ENCODE data around the gene PNPLA7.

Gene PNPLA7

GRCh38 chr9:137429974-137430722 lies 120.1 kb downstream of the PNPLA7 start:
- Mint-ChIP-seq H3K27ac (no peak overlapping the region), H3K36me3 (no peaks in the 10 kb centered on the region), H3K27me3 (no peaks in the 10 kb centered on the region), H3K4me1 (no peaks in the 10 kb centered on the region), H3K9me3 (no peaks in the 10 kb centered on the region), H3K4me3 (no peak overlapping the region)

DNA sequence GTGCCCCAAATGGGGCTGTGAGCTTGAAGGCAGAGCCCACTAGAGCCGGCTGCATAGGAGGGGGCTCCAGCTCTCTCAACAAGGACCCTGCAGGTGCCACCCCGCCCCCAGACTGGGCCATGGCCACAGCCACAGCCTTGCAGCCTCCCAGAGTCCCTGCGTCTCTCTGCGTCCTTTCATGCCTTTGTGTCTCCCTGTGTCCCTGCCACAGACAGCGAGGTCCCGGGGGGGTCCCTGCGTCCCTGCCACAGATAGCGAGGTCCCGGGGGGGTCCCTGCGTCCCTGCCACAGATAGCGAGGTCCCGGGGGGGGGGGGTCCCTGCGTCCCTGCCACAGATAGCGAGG lies 120.7 kb downstream of the PNPLA7 start:
- no peaks in the 10 kb centered on the region for H3K27me3 Mint-ChIP-seq
- H3K4me3 Mint-ChIP-seq = no peak overlapping the region
- no peaks in the 10 kb centered on the region for H3K36me3 Mint-ChIP-seq
- H3K27ac Mint-ChIP-seq = no peak overlapping the region
- no peaks in the 10 kb centered on the region for H3K9me3 Mint-ChIP-seq
- H3K4me1 Mint-ChIP-seq = peaks cover 1% of the 10 kb centered on the region

GRCh38 chr9:137428841-137429545 lies 121.2 kb downstream of the PNPLA7 start:
- H3K4me1 Mint-ChIP-seq = peaks cover 5% of the 10 kb centered on the region
- no peaks in the 10 kb centered on the region for H3K27me3 Mint-ChIP-seq
- no peak overlapping the region for H3K27ac Mint-ChIP-seq
- H3K9me3 Mint-ChIP-seq = no peaks in the 10 kb centered on the region
- H3K36me3 Mint-ChIP-seq = no peaks in the 10 kb centered on the region
- no peak overlapping the region for H3K4me3 Mint-ChIP-seq

DNA sequence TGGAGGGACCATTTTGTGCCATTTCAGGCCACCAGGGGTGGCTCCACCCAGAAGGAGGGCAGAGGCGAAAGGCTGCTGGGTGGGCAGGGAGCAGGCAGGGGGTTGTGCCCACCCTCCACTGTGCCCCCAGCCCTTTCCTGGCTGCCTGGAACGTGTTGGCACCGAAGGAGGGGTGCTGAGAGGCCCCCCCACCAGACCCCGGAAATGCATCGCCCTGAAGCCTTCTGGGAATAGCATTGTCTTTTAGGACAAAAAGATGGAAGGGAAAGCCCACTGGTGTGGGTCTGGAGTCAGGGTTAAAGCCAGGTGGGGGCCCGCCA lies 121.9 kb downstream of the PNPLA7 start:
- H3K27ac Mint-ChIP-seq = no peak overlapping the region
- H3K4me3 Mint-ChIP-seq = no peak overlapping the region
- no peaks in the 10 kb centered on the region for H3K27me3 Mint-ChIP-seq
- H3K36me3 Mint-ChIP-seq = no peaks in the 10 kb centered on the region
- no peaks in the 10 kb centered on the region for H3K9me3 Mint-ChIP-seq
- peaks cover 5% of the 10 kb centered on the region for H3K4me1 Mint-ChIP-seq

GRCh38 chr9:137427454-137428310 lies 122.5 kb downstream of the PNPLA7 start:
- Mint-ChIP-seq H3K36me3 (no peaks in the 10 kb centered on the region), H3K9me3 (no peaks in the 10 kb centered on the region), H3K4me3 (no peak overlapping the region), H3K27ac (no peak overlapping the region), H3K4me1 (peaks cover 5% of the 10 kb centered on the region), H3K27me3 (no peaks in the 10 kb centered on the region)

DNA sequence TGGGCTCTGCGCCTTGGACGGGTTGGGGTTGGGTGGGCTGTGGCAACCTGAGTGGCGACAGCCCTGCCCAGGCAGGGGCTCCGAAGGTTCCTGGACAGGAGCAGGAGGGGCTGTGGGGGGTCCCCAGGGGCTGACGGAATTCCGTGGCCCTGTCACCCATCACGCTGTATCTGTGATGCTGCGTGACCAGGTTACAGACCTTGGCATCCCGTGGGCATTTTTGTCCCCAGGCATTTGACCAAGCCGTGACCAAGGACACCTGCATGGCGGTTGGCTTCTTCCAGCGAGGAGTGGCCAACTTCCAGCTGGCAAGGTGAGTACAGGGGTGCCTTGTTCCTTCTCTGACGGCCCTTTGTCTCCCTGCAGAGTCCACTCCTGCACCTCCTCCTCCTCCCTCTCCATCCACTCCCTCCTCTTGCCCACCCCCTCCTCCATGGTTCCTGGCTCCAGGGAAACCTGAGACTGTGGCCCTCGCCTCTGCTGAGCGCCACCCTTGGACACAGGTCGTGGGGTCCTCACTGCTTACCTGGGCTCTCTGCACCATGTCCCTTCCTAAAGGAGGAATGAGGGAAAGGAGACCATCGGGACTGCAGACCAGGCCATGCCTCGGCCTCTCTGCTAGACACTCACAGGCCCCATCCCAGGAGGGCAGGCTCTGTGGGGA lies 124.1 kb downstream of the PNPLA7 start:
- no peak overlapping the region for H3K4me3 Mint-ChIP-seq
- no peaks in the 10 kb centered on the region for H3K36me3 Mint-ChIP-seq
- peaks cover 12% of the 10 kb centered on the region for H3K4me1 Mint-ChIP-seq
- no peak overlapping the region for H3K27ac Mint-ChIP-seq
- H3K9me3 Mint-ChIP-seq = no peaks in the 10 kb centered on the region
- no peaks in the 10 kb centered on the region for H3K27me3 Mint-ChIP-seq

DNA sequence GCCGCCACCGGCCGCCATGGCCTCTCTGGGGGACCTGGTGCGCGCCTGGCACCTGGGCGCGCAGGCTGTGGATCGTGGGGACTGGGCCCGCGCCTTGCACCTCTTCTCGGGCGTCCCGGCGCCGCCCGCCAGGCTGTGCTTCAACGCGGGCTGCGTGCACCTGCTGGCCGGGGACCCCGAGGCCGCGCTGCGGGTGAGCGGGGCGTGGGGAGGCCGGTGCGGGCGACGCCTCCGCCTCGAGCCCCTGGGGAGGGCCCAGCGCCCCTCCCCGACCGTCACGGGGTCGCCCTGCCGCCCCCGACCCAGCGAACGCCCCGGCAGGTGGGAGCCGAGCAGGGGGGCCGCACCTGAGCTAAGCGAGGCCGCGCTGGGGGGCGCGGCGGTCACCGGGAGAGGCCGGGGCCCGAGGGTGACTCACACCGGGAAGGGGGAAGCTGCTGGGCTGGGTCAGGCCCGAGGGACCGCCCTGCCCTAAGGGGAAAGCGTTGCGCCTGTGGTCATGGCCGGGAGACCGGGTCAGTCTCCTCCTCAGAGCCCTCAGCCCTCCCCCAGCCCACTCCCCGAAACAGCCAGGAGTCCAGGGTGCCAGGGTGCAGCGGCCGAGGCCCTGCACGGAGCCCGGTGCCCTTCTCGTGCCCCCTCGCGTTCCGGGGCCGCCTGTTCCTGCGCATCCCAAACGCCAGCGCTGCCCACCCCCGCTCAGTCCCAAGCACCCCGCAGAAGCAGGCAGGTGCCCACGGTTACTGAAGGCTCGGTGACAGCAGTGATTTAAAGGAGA lies 126.5 kb downstream of the PNPLA7 start:
- no peaks in the 10 kb centered on the region for H3K36me3 Mint-ChIP-seq
- H3K4me1 Mint-ChIP-seq = peaks cover 12% of the 10 kb centered on the region
- H3K27me3 Mint-ChIP-seq = no peaks in the 10 kb centered on the region
- H3K4me3 Mint-ChIP-seq = peak overlapping the region; percentile 81
- no peak overlapping the region for H3K27ac Mint-ChIP-seq
- H3K9me3 Mint-ChIP-seq = no peaks in the 10 kb centered on the region

DNA sequence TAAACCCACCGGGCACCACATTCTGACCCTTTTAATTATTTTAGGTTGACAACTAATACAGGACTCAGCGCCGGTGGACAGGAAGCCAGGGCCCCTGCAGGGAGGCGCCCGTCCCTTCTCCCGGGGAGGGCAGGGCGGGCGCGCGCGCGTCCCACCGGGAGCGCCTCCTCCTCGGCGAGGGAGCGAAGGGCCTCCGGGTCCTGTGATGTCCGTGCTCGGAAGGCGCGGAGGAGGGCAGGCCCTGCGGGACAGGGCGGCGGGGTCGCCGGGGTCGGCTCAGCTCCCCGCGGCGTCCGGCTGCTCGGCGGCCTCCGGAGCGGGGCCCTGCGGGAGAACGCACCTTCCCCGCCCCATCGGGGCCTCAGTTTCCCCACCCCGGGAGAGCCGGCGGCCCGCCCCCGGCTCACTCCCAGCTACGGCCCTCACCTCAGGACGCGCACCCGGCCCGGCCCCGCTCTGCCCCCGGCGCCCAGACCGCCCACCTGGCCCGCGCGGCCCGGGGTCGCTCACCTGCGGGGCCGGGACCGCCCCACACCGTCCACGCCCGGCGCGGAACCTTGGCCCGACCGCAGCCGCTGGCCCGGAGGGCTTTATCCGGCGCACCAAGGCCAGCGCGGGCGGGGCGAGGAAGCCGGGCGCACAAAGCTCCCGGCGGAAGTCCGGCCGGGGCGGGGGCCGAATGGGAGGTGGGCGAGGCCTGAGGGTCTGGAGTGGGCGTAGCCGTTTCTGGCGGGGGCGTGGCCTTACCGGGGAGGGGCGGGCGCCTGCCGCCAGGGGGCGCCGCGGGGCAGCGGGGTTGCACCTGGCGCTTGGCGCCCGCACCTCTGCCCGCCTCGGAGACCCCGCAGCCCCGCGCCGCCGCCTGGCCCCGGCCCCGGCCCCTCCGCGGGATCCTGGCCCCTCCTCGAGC lies 127.3 kb downstream of the PNPLA7 start, which contains the start of the genes EXD3 and NOXA1:
Gene EXD3 (minus strand): TSS at position 559 of the 910 bp plus-strand sequence. CDS start 27,805 bp downstream, outside the sequence.
Gene NOXA1 (plus strand): TSS at position 790 of the 910 bp plus-strand sequence. CDS start 137 bp downstream, outside the sequence.
- H3K36me3 Mint-ChIP-seq = no peaks in the 10 kb centered on the region
- no peaks in the 10 kb centered on the region for H3K9me3 Mint-ChIP-seq
- H3K4me1 Mint-ChIP-seq = peaks cover 12% of the 10 kb centered on the region
- H3K27me3 Mint-ChIP-seq = no peaks in the 10 kb centered on the region
- H3K27ac Mint-ChIP-seq = no peak within 1 kb of the TSS
- H3K4me3 Mint-ChIP-seq = peak within 1 kb of the TSS; percentile 84

DNA sequence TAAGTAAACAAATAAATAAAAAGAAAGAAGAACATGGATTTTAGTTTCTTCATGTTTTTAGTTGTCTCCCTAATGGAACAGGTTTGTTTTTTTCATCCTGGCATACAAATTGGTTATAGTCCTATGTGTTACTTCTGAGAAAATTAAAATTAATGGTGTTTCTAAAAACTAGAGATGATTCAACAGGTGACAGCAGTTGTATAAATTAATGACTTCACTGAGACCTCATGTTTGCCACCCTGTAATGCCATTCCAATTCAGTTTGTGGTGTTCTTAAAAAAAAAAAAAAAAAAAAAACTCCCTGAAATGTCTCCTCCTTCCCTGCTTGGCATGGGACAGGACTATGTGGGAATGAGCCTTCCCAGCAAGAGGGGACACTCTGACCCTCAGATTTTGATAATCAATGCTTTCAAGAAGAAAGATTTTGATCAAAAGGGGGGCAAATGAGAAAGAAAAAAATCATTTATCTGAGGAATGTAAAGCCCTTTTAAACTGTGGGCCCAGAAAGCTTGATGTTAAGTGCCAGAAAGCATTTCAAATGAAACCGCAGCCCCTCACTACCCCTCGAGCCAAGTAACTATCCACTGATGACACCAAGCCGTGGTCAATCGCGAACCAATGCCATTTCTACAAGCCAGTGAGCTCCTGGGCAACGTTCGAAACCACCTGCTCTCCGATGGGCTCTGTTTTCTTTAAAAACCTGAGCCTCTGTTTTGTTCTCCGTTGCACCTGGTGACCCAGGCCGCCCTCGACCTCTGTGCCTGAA lies 128.2 kb downstream of the PNPLA7 start:
- no peak overlapping the region for H3K27ac Mint-ChIP-seq
- no peaks in the 10 kb centered on the region for H3K27me3 Mint-ChIP-seq
- no peaks in the 10 kb centered on the region for H3K36me3 Mint-ChIP-seq
- H3K4me3 Mint-ChIP-seq = peak overlapping the region; percentile 84
- no peaks in the 10 kb centered on the region for H3K9me3 Mint-ChIP-seq
- H3K4me1 Mint-ChIP-seq = peaks cover 12% of the 10 kb centered on the region

GRCh38 chr9:137417161-137418021 lies 132.8 kb downstream of the PNPLA7 start:
- Mint-ChIP-seq H3K4me1 (peaks cover 12% of the 10 kb centered on the region), H3K36me3 (peaks cover 2% of the 10 kb centered on the region), H3K9me3 (no peaks in the 10 kb centered on the region), H3K27ac (no peak overlapping the region), H3K4me3 (peak overlapping the region; percentile 23), H3K27me3 (no peaks in the 10 kb centered on the region)

- Mint-ChIP-seq H3K4me3 (no peak overlapping the region), H3K36me3 (peaks cover 2% of the 10 kb centered on the region), H3K9me3 (no peaks in the 10 kb centered on the region), H3K4me1 (peaks cover 6% of the 10 kb centered on the region), H3K27ac (no peak overlapping the region), H3K27me3 (no peaks in the 10 kb centered on the region)
These were observed 133.5 kb downstream of the PNPLA7 start for GRCh38 chr9:137416563-137417151.

- Mint-ChIP-seq H3K27me3 (no peaks in the 10 kb centered on the region), H3K4me3 (no peak overlapping the region)
These were observed 134.1 kb downstream of the PNPLA7 start for GRCh38 chr9:137416006-137416562.

More at GRCh38 chr9:137416006-137416562, 134.1 kb downstream of the PNPLA7 start:
- Mint-ChIP-seq H3K36me3 (peaks cover 2% of the 10 kb centered on the region), H3K9me3 (no peaks in the 10 kb centered on the region), H3K4me1 (peaks cover 6% of the 10 kb centered on the region), H3K27ac (no peak overlapping the region)

All from activated naive CD4-positive, alpha-beta T cell treated with anti-CD3 and anti-CD28 coated beads, Interleukin-2, amount 50 U/mL, for 24 hours (primary cell).